ENCODE data around the gene SYCE3.

Gene SYCE3

GRCh38 chr22:50507421-50507990 is 55.2 kb downstream of the SYCE3 start, which contains the start of gene LMF2 (continued):
- TF ChIP-seq ZNF704 (tag by site-specific recombination; IDR thresholded peaks at IDR 0.05) (no peak), ZNF184 (tag by site-specific recombination; IDR thresholded peaks at IDR 0.05) (no peak), ZNF2 (tag by site-specific recombination; IDR thresholded peaks at IDR 0.05) (0 out of 2 replicates have a peak, but pooled peaks have one; percentile 17), ZNF530 (tag by site-specific recombination; IDR thresholded peaks at IDR 0.05; ENCODE audit: low read depth) (no peak), ZSCAN23 (tag by site-specific recombination; IDR thresholded peaks at IDR 0.05) (no peak), ZNF792 (tag by site-specific recombination; IDR thresholded peaks at IDR 0.05) (no peak), ZNF404 (tag by site-specific recombination; IDR thresholded peaks at IDR 0.05) (no peak), SALL2 (tag by site-specific recombination; IDR thresholded peaks at IDR 0.05; ENCODE audit: borderline replicate concordance) (no peak), TCF7L2 (IDR thresholded peaks at IDR 0.05; ENCODE audit: borderline replicate concordance, low read depth, low read length) (no peak), ZFHX2 (tag by site-specific recombination; conservative IDR thresholded peaks at IDR 0.05) (peak; percentile 31; the same call in 1 of the 2 replicates), KLF8 (tag by site-specific recombination; IDR thresholded peaks at IDR 0.05) (peak; percentile 77; the same call in 1 of the 2 replicates), ZNF48 (tag by site-specific recombination; IDR thresholded peaks at IDR 0.05) (no peak), KLF17 (tag by site-specific recombination; IDR thresholded peaks at IDR 0.05) (no peak), ZBTB49 (tag by site-specific recombination; IDR thresholded peaks at IDR 0.05; ENCODE audit: low read depth) (no peak), ZNF747 (tag by site-specific recombination; IDR thresholded peaks at IDR 0.05) (no peak), ZNF24 (tag by site-specific recombination; IDR thresholded peaks at IDR 0.05) (0 out of 2 replicates have a peak, but pooled peaks have one; percentile 42), ZNF677 (tag by site-specific recombination; IDR thresholded peaks at IDR 0.05) (no peak), TRIM28 (IDR thresholded peaks at IDR 0.05; ENCODE audit: borderline replicate concordance, low read length) (no peak), ZNF302 (tag by site-specific recombination; IDR thresholded peaks at IDR 0.05; ENCODE audit: low read depth) (no peak), ATF2 (tag by site-specific recombination; IDR thresholded peaks at IDR 0.05; ENCODE audit: low read depth) (no peak), ZNF549 (tag by site-specific recombination; IDR thresholded peaks at IDR 0.05) (no peak), ZNF521 (tag by site-specific recombination; IDR thresholded peaks at IDR 0.05) (no peak), YY2 (tag by site-specific recombination; IDR thresholded peaks at IDR 0.05) (0 out of 2 replicates have a peak, but pooled peaks have one; percentile 50), MYNN (tag by site-specific recombination; IDR thresholded peaks at IDR 0.05; ENCODE audit: borderline replicate concordance) (no peak), ZNF777 (tag by site-specific recombination; IDR thresholded peaks at IDR 0.05; ENCODE audit: borderline replicate concordance) (no peak), ZNF501 (tag by site-specific recombination; IDR thresholded peaks at IDR 0.05) (no peak), IKZF3 (tag by site-specific recombination; IDR thresholded peaks at IDR 0.05) (no peak), ZNF776 (tag by site-specific recombination; IDR thresholded peaks at IDR 0.05; ENCODE audit: borderline replicate concordance) (no peak), ZSCAN5A (tag by site-specific recombination; IDR thresholded peaks at IDR 0.05) (no peak), ZNF280D (tag by site-specific recombination; IDR thresholded peaks at IDR 0.05) (no peak), ZNF214 (tag by site-specific recombination; IDR thresholded peaks at IDR 0.05; ENCODE audit: borderline replicate concordance) (no peak)
